Heart right ventricle (tissue), 16 donors: Measurements from ENCODE around the gene DOCK3. TPM values are rescaled to one million over a fixed set of nuclear protein-coding genes. Genes with fewer than 3 reads are reported as not detected.
"Not testable (repeated sequence)": the region's sequence is repeated elsewhere in the genome, so short reads cannot be mapped to it uniquely, and the experiment has no call there.

Source experiments
- ATAC-seq, 8 donors: fragments of 200-7000 bp; cut with Tn5 transposase; one replicate each; pipeline ENCODE4 v1.9.1; 2020; ENCODE audit warnings: mild to moderate bottlenecking in 8 of 8, moderate library complexity in 8 of 8, moderate number of reproducible peaks in 1 of 8
- DNase-seq, 2 donors: peaks; one replicate each; pipeline ENCODE4 v3.0.0-alpha.2; 2020
- H3K27ac ChIP-seq, 10 donors: fragments of 200-600 bp; sonication (generic) in 2 of 10; one replicate each; pipeline versions ENCODE4 v1.5.0 to v1.8.0; 2020 to 2022; ENCODE audit warnings: mild to moderate bottlenecking in 3 of 10
- H3K27me3 ChIP-seq, 7 donors: fragments of 200-600 bp; one replicate each; pipeline ENCODE4 v1.8.0; 2021 to 2022; ENCODE audit warnings: mild to moderate bottlenecking in 2 of 7
- H3K36me3 ChIP-seq, 9 donors: fragments of 200-600 bp; sonication (generic) in 1 of 9; one replicate each; pipeline versions ENCODE4 v1.5.0 to v1.8.0; 2020 to 2022; ENCODE audit warnings: mild to moderate bottlenecking in 2 of 9
- H3K4me1 ChIP-seq, 9 donors: fragments of 200-600 bp; sonication (generic) in 1 of 9; one replicate each; pipeline versions ENCODE4 v1.5.0 to v1.8.0; 2020 to 2022; ENCODE audit warnings: mild to moderate bottlenecking in 4 of 9
- H3K4me3 ChIP-seq, 10 donors: fragments of 200-600 bp; sonication (generic) in 2 of 10; one replicate each; pipeline versions ENCODE4 v1.5.0 to v1.8.0; 2020 to 2022; ENCODE audit warnings: mild to moderate bottlenecking in 7 of 10, moderate library complexity in 2 of 10
- H3K9me3 ChIP-seq, 11 donors: fragments of 200-600 bp in 10 of 11; sonication (generic) in 2 of 11; one replicate each; pipeline versions ENCODE4 v1.5.0 to v1.8.0; 2013 to 2022; ENCODE audit warnings: mild to moderate bottlenecking in 2 of 11, control low read depth in 1 of 11, moderate library complexity in 1 of 11
- WGBS, 2 donors: extraction: QIAGEN DNeasy Blood & Tissue Kit; methylation state at CpG; one replicate each; pipeline ENCODE4 v1.1.7; 2013; ENCODE audit warnings: inconsistent platforms in 1 of 2; 5-methylcytosine and 5-hydroxymethylcytosine counted together
- intact Hi-C, 10 donors: fragments of 100-400 bp; cut with DNase I; formaldehyde crosslinking; loops; one replicate each; pipeline versions ENCODE4 v1.11.1 to v1.14.2; 2022
- polyA plus RNA-seq, 2 donors: library from polyadenylated mRNA; stranded (reverse); fragments of 200-250 nt; gene quantifications; one replicate each; pipeline ENCODE4 v1.2.3, GENCODE V29; 2013
- total RNA-seq, 10 donors: library from RNA; stranded (reverse); fragmentation: NEBNext Ultra II Directional in 3 of 10; extraction: Animal tissue kit (Norgen Biotek cat#: 25700) in 3 of 10; gene quantifications; one replicate each; pipeline versions ENCODE4 v1.2.1 to v1.2.4, GENCODE V29; 2021 to 2023
- TF ChIP-seq, protein P1 (sequence below), 9 donors: fragments of 200-600 bp; sonication (generic) in 2 of 9; IDR thresholded peaks; one replicate each; pipeline versions ENCODE4 v1.5.0 to v1.8.0; 2021 to 2022; ENCODE audit warnings: antibody characterized with exemption in 9 of 9, mild to moderate bottlenecking in 5 of 9, moderate library complexity in 1 of 9
- donor health status: Arrhythmogenic right ventricular cardiomyopathy.
- donor health status: ischemic (EF 13 %, LVEDD 7.1; RV severe dilation, severe dysfunction).
- donor health status: healthy with polysubstance abuse.
- donor health status: DM: no; HTN: yes; CAD: no.
- donor health status: DM: no; HTN: no; CAD: no.
- donor health status: ischemic (EF 25% LVEDD 6.9; RV normal size, moderate dysfunction).
- donor health status: ischemic (EF 25% LVEDD 5.7; RV mildly dilated, moderate dysfunction).
- donor health status: healthy.
- donor health status: DM: yes; HTN: yes; CAD: no.
- donor health status: Ischemic cardiomyopathy.
- donor health status: ischemic (EF 35%, LVEDD 5.7; RV mildly dilated, moderate dysfunction).
- donor health status: nonischemic (EF 11% LVEDD 7.7; RV severe dilation, severe dysfunction).
- donor health status: DM: yes; HTN: yes; CAD: no.
- donor health status: PGD.
- donor health status: ischemic (EF 29% LVEDD 5.4; RV normal size, mild dysfunction).
- donor health status: nonischemic (EF 23%, LVEDD 6.1; RV moderate dilation, normal function).

The DOCK3 gene
- total and polyA plus RNA-seq, 12 donors, result 1.2 to 6.6 (median 4.7) TPM

DNA sequence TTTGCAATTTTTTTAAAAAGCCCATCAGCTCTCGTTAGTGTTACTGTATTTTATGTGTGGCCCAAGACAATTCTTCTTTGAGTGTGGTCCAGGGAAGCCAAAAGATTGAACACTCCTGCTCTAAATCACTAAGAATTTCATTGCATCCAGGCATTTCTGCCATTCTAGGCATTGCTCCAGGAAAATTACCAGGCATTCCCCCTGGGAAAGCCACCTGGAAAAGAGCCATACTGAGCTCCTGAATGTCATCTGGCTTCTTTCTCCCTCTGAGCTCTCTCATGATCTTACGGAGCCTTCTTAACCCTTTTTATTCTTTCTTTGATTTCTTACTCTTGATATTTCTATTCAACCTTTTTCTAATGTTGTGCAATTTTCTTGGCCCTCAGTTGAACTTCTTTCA lies 202.2 kb downstream of the DOCK3 start:
- peaks cover 0 to 19% (median 5%) of the 10 kb centered on the region in 9 donors for H3K4me1 ChIP-seq
- H3K27me3 ChIP-seq, result no peaks in the 10 kb centered on the region
- 29 to 35% methylated on average over 2 of the region's 2 CpGs for WGBS, 2 donors
- DNase-seq, result no peak
- H3K4me3 ChIP-seq, result no peak overlapping the region
- H3K27ac ChIP-seq, result no peak overlapping the region
- H3K9me3 ChIP-seq, result peaks cover 0 to 2% (median 0%) of the 10 kb centered on the region in 11 donors
- intact Hi-C loops, result no loop called here
- TF ChIP-seq, protein P1, sequence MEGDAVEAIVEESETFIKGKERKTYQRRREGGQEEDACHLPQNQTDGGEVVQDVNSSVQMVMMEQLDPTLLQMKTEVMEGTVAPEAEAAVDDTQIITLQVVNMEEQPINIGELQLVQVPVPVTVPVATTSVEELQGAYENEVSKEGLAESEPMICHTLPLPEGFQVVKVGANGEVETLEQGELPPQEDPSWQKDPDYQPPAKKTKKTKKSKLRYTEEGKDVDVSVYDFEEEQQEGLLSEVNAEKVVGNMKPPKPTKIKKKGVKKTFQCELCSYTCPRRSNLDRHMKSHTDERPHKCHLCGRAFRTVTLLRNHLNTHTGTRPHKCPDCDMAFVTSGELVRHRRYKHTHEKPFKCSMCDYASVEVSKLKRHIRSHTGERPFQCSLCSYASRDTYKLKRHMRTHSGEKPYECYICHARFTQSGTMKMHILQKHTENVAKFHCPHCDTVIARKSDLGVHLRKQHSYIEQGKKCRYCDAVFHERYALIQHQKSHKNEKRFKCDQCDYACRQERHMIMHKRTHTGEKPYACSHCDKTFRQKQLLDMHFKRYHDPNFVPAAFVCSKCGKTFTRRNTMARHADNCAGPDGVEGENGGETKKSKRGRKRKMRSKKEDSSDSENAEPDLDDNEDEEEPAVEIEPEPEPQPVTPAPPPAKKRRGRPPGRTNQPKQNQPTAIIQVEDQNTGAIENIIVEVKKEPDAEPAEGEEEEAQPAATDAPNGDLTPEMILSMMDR (IDR thresholded peaks at IDR 0.05), result no peak
- no peak for ATAC-seq
- no peaks in the 10 kb centered on the region for H3K36me3 ChIP-seq

DNA sequence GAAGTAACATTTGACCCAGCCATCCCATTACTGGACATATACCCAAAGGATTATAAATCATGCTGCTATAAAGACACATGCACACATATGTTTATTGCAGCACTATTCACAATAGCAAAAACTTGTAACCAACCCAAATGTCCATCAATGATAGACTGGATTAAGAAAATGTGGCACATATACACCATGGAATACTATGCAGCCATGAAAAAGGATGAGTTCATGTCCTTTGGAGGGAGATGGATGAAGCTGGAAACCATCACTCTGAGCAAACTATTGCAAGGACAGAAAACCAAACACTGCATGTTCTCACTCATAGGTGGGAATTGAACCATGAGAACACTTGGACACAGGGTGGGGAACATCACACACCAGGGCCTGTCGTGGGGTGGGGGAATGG lies 208.0 kb downstream of the DOCK3 start:
- WGBS, 2 donors, result 63 to 74% methylated on average over 1 of the region's 1 CpG
- H3K27ac ChIP-seq, H3K27me3 ChIP-seq, H3K9me3 ChIP-seq, H3K4me1 ChIP-seq, intact Hi-C loops, DNase-seq, ATAC-seq, H3K36me3 ChIP-seq, H3K4me3 ChIP-seq: not testable (repeated sequence)

DNA sequence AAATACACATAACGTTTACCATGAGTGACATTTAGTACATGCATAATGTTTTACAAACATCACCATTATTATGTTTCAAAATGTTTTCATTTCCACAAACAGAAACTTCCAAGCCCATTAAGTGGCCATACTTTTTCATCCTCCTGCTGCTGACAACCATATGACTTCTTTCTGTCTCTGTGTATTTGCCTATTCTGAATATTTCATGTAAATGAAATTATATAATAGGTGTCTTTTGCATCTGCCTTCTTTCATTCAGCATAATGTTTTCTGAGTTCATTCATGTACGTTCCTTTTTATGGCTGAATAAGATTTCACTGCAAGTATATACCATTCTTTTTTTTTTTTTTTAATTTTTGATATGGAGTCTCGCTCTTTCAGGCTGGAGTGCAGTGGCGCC lies 209.0 kb downstream of the DOCK3 start:
- 86 to 88% methylated on average over 4 of the region's 4 CpGs for WGBS, 2 donors
- intact Hi-C loops, result no loop called here
- H3K4me1 ChIP-seq, result no peaks in the 10 kb centered on the region

DNA sequence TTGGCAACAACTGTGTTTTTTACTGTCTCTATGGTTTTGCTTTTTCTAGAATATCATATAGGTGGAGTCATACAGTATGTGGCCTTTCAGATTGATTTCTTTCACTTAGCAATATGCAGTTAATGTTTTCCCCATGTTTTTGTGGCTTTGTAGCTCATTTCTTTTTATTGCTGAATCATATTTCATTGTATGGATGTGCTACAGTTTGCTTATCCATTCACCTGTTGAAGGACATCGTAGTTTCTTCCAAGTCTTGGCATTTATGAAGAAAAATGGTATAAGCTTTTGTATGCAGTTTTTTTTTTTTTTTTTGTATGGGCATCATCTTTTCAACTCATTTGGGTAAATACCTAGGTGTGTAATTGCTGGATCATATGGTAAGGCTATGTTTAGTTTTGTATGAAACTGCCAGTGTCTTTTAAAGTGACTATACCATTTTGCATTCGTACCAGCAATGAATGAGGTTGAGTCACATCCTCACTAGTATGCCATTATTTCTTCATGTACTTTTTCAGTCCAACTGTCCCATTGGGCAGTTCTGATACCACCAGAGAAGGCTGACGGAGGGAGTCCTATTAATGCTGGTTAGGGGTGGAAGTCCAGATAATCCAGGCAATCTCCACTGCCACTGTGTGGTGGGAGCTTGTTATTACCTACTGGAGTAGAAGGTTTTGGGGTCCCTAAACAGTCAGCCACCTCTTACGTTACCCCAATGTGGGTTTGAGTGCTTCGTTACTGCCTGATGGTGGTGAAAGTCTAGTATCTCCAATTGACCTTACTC lies 210.5 kb downstream of the DOCK3 start:
- H3K36me3 ChIP-seq, result no peaks in the 10 kb centered on the region
- DNase-seq (no peak), ATAC-seq (no peak)
- no peak overlapping the region for H3K4me3 ChIP-seq
- H3K4me1 ChIP-seq, result no peaks in the 10 kb centered on the region
- H3K9me3 ChIP-seq, result peaks cover 0 to 7% (median 0%) of the 10 kb centered on the region in 11 donors
- no peaks in the 10 kb centered on the region for H3K27me3 ChIP-seq
- intact Hi-C loops, result loop anchor here in 2 of 10 donors (5.0 kb wide), 1 partner anchor 268 kb away; the partner anchor contains the start of gene MAPKAPK3 (in 2 of the 2)
- 53 to 62% methylated on average over 5 of the region's 5 CpGs for WGBS, 2 donors
- TF ChIP-seq, protein P1 (IDR thresholded peaks at IDR 0.05), result peak in 5 of 9 donors; percentile 13 to 44 (median 32)
- H3K27ac ChIP-seq, result no peak overlapping the region

More for the DNA sequence above, 209.0 kb downstream of the DOCK3 start:
- TF ChIP-seq, protein P1 (IDR thresholded peaks at IDR 0.05), result no peak
- Histone ChIP-seq H3K36me3 (no peaks in the 10 kb centered on the region), H3K4me3 (no peak overlapping the region), H3K27me3 (no peaks in the 10 kb centered on the region), H3K27ac (no peak overlapping the region), H3K9me3 (peaks cover 0 to 7% (median 0%) of the 10 kb centered on the region in 11 donors)
- DNase-seq (no peak), ATAC-seq (no peak)
